PC-3 (cell line): Measurements from ENCODE around the gene RPS6KA3. TPM values are rescaled to one million over a fixed set of nuclear protein-coding genes. Genes with fewer than 3 reads are reported as not detected.

ENCODE experiments used
- ATAC-seq: fragments of 200-7000 bp; cut with Tn5 transposase; 2 replicates; pipeline ENCODE4 v1.9.1; 2020; ENCODE audit warnings: mild to moderate bottlenecking, moderate library complexity
- BruUV-seq: library from RNA; stranded (reverse); fragments of 400-500 nt; replicated peaks from 2 replicates; lab custom pipeline; 2021; lab: Mats Ljungman, UMichigan
- CTCF ChIA-PET: fragments of 300-600 bp; sonication (Branson Sonifier 250); formaldehyde crosslinking; loops from one replicate; lab custom pipeline; 2022; ENCODE audit warnings: antibody characterized with exemption; lab: Charles Lee
- POLR2A ChIA-PET: fragments of 300-600 bp; sonication (Branson Sonifier 250); formaldehyde crosslinking; loops from one replicate; lab custom pipeline; 2022; ENCODE audit warnings: antibody characterized with exemption; ENCODE audit not compliant: unreplicated experiment; lab: Charles Lee
- DNase-seq: peaks from one replicate; pipeline ENCODE4 v3.0.0-alpha.2; 2015
- H2AFZ ChIP-seq: fragments of 300-600 bp; sonication (generic); 2 replicates; pipeline ENCODE4 v1.6.0; 2016; ENCODE audit warnings: antibody characterized with exemption, low read length
- H3F3A ChIP-seq: fragments of 300-600 bp; sonication (generic); one replicate; pipeline ENCODE4 v1.6.0; 2017; ENCODE audit warnings: antibody characterized with exemption, low read length, control low read depth, mild to moderate bottlenecking; ENCODE audit not compliant: unreplicated experiment
- H3K27ac ChIP-seq: fragments of 300-600 bp; sonication (generic); 2 replicates; pipeline ENCODE4 v1.5.1; 2016; ENCODE audit warnings: mild to moderate bottlenecking, low read length
- H3K27me3 ChIP-seq: fragments of 300-600 bp; sonication (generic); 2 replicates; pipeline ENCODE4 v1.6.1; 2016; ENCODE audit warnings: low read length, mixed read lengths
- H3K36me3 ChIP-seq: fragments of 300-600 bp; sonication (generic); 2 replicates; pipeline ENCODE4 v1.6.1; 2016; ENCODE audit warnings: low read depth, mixed run types, low read length, mixed read lengths
- H3K4me1 ChIP-seq: fragments of 300-600 bp; sonication (generic); 2 replicates; pipeline ENCODE4 v1.5.1; 2016; ENCODE audit warnings: low read length; ENCODE audit not compliant: insufficient read depth
- H3K4me2 ChIP-seq: fragments of 300-600 bp; sonication (generic); 2 replicates; pipeline ENCODE4 v1.6.0; 2016; ENCODE audit warnings: low read length
- H3K4me3 ChIP-seq: fragments of 300-600 bp; sonication (generic); 2 replicates; pipeline ENCODE4 v1.5.1; 2016; ENCODE audit warnings: mild to moderate bottlenecking, low read length, mixed read lengths
- H3K79me2 ChIP-seq: fragments of 300-600 bp; sonication (generic); 2 replicates; pipeline ENCODE4 v1.6.1; 2017; ENCODE audit warnings: low read length, mixed read lengths
- H3K9ac ChIP-seq: fragments of 300-600 bp; sonication (generic); 2 replicates; pipeline ENCODE4 v1.6.0; 2016; ENCODE audit warnings: mild to moderate bottlenecking, low read length
- H3K9me2 ChIP-seq: fragments of 300-600 bp; sonication (generic); replicated peaks from 2 replicates; pipeline ENCODE4 v1.6.1; 2016; ENCODE audit warnings: mixed run types, low read length, mixed read lengths
- H3K9me3 ChIP-seq: fragments of 300-600 bp; sonication (generic); 2 replicates; pipeline ENCODE4 v1.6.1; 2016; ENCODE audit warnings: low read length, mixed read lengths
- H4K20me1 ChIP-seq: fragments of 300-600 bp; sonication (generic); 2 replicates; pipeline ENCODE4 v1.6.1; 2016; ENCODE audit warnings: low read length, mixed read lengths
- EZH2 ChIP-seq: fragments of 300-600 bp; sonication (generic); IDR thresholded peaks from one replicate; pipeline ENCODE4 v1.6.1; 2017; ENCODE audit warnings: antibody characterized with exemption, mild to moderate bottlenecking, low read length; ENCODE audit not compliant: unreplicated experiment
- EZH2phosphoT487 ChIP-seq: fragments of 300-600 bp; sonication (generic); IDR thresholded peaks from 2 replicates; pipeline ENCODE4 v1.6.1; 2018; ENCODE audit warnings: mild to moderate bottlenecking, antibody characterized with exemption, low read length, borderline replicate concordance
- intact Hi-C: fragments of 100-400 bp; cut with micrococcal nuclease; formaldehyde crosslinking; loops from 2 replicates; pipeline ENCODE4 v1.9.0; 2023
- total RNA-seq: library from RNA; depleted of rRNA; stranded (reverse); fragments of >200 nt; gene quantifications from 2 replicates; pipeline ENCODE4 v1.2.3, GENCODE V29; 2014
- TF ChIP-seq, protein P1 (sequence below): fragments of 300-600 bp; sonication (generic); conservative IDR thresholded peaks from 2 replicates; pipeline ENCODE4 v1.5.1; 2017; ENCODE audit warnings: antibody characterized with exemption, low read depth, mild to moderate bottlenecking, low read length

RPS6KA3 gene
- total RNA-seq, 1 experiment from 2014 or later, result 22.8 TPM

DNA sequence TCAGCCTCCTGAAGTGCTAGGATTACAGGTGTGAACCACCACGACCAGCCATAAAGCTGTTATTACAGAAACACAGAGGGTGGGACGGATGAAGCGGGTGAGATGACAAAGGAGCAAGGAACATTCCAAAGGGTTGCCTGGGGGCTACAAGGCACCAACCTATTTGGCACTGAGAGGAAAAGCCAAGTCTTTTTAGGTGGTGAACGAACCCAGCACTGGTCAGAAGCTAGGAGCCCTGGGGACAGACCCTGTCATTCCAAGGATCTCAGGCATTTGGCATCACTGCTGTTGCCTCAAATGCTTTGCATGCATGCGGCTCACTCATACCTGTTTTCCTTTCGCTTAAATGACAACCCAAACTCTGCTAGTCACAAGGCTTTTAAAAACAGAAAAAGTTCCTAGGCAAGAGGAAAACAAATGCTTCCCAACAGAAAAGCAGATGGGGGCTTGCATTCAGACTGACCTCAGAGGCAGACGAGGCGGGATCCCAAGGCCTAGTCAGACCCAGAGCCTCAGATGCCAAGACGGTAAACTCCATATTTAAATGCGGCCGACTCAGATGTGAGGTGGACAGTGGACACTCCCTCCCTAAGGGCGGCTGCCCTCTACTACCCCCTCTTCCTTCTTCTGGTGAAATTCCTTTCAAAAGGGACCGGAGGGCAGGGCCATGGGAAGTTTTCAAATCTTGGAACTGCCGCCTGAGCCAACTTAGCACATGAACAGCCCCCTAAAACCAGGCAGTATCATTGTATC, 154.5 kb downstream of the RPS6KA3 start:
- POLR2A ChIA-PET, result no interaction called here
- CTCF ChIA-PET, result no interaction called here
- no peaks in the 10 kb centered on the region for H3K9me3 ChIP-seq
- no peak overlapping the region for H2AFZ ChIP-seq
- H3K79me2 ChIP-seq, result no peaks in the 10 kb centered on the region
- DNase-seq (no peak), ATAC-seq (no peak)
- no peaks in the 10 kb centered on the region for H3K4me1 ChIP-seq
- no peaks in the 10 kb centered on the region for H3K36me3 ChIP-seq
- no peaks in the 10 kb centered on the region for H3F3A ChIP-seq
- H4K20me1 ChIP-seq, result no peaks in the 10 kb centered on the region
- intact Hi-C loops, result no loop called here
- H3K4me2 ChIP-seq, result no peak overlapping the region
- no peaks in the 10 kb centered on the region for H3K9me2 ChIP-seq
- no peak for TF ChIP-seq EZH2phosphoT487
- TF ChIP-seq EZH2, result no peak
- TF ChIP-seq, protein P1, sequence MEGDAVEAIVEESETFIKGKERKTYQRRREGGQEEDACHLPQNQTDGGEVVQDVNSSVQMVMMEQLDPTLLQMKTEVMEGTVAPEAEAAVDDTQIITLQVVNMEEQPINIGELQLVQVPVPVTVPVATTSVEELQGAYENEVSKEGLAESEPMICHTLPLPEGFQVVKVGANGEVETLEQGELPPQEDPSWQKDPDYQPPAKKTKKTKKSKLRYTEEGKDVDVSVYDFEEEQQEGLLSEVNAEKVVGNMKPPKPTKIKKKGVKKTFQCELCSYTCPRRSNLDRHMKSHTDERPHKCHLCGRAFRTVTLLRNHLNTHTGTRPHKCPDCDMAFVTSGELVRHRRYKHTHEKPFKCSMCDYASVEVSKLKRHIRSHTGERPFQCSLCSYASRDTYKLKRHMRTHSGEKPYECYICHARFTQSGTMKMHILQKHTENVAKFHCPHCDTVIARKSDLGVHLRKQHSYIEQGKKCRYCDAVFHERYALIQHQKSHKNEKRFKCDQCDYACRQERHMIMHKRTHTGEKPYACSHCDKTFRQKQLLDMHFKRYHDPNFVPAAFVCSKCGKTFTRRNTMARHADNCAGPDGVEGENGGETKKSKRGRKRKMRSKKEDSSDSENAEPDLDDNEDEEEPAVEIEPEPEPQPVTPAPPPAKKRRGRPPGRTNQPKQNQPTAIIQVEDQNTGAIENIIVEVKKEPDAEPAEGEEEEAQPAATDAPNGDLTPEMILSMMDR, result no peak
- no peak overlapping the region for H3K27ac ChIP-seq
- H3K9ac ChIP-seq, result no peak overlapping the region
- no peaks in the 10 kb centered on the region for H3K27me3 ChIP-seq
- no peak overlapping the region for H3K4me3 ChIP-seq
- BruUV-seq, result no TSS peak

DNA sequence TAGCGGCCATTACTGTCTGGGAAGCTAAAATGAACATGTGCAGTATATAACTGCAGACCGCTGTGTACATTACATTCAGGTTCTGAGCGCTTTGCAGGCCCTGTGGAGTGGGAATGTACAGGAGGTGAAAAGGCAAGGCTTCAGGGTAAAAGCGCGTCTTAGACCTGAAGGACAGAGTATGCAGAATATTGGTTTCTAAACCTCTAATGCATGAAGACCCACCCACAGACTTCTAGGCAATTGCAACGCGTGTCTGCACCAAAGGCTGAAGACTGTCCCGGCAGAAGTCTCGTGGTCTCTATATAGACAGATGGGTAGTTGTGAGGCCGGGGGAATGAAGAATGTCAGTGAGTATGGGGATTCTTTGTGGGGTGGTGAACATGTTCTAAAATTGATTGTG, 155.4 kb downstream of the RPS6KA3 start:
- H3K9me3 ChIP-seq, result no peaks in the 10 kb centered on the region

More for the DNA sequence above, 155.4 kb downstream of the RPS6KA3 start:
- intact Hi-C loops, result no loop called here
- H3K27ac ChIP-seq, result no peak overlapping the region
- no peaks in the 10 kb centered on the region for H4K20me1 ChIP-seq
- no peak overlapping the region for H3K9ac ChIP-seq
- ChIA-PET CTCF (no interaction called here), POLR2A (no interaction called here)
- no peaks in the 10 kb centered on the region for H3K9me2 ChIP-seq
- ATAC-seq, result no peak
- TF ChIP-seq EZH2phosphoT487, result no peak
- TF ChIP-seq EZH2, result no peak
- TF ChIP-seq, protein P1, result no peak
- BruUV-seq, result no TSS peak
- H2AFZ ChIP-seq, result no peak overlapping the region
- H3K27me3 ChIP-seq, result no peaks in the 10 kb centered on the region
- H3F3A ChIP-seq, result no peaks in the 10 kb centered on the region
- H3K4me2 ChIP-seq, result no peak overlapping the region
- H3K4me3 ChIP-seq, result no peak overlapping the region
- H3K79me2 ChIP-seq, result no peaks in the 10 kb centered on the region
- H3K36me3 ChIP-seq, result no peaks in the 10 kb centered on the region
- H3K4me1 ChIP-seq, result no peaks in the 10 kb centered on the region
- DNase-seq, result no peak
